ENCODE measurements around the gene GABARAP.

GABARAP gene

DNA sequence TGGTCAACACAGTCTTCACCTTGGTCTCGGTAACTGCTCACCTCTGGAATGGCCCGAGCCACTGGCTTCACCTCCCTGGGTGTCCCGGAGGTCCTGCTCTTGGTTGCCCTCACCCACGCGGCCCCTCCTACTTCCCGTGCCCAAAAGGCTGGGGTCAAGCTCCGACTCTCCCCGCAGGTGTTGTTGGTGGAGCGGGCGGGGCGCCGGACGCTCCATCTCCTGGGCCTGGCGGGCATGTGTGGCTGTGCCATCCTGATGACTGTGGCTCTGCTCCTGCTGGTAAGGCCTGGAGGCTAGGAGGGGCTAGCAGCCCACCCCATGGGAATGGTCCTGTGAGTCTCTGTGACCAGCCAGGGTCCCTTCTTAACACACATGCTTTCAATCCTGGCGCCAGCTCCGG is 42.7 kb upstream of the GABARAP start:
- H2BK120ac ChIP-seq (ENCODE audit: low read depth, low read length) = no peak overlapping the region
- no peak overlapping the region for H2BK15ac ChIP-seq (replicated peaks; ENCODE audit: low read depth)
- H3K9ac ChIP-seq (ENCODE audit: low read length) = no peak overlapping the region
- no peak overlapping the region for H3K4ac ChIP-seq (ENCODE audit: low read depth, low read length)
- H3K79me2 ChIP-seq (ENCODE audit: control insufficient read depth, insufficient read depth, low read length) = no peaks in the 10 kb centered on the region
- no peak overlapping the region for H4K8ac ChIP-seq (ENCODE audit: low read depth, low read length)
- no peak overlapping the region for H3K27ac ChIP-seq (ENCODE audit: low read depth, low read length)
- no peaks in the 10 kb centered on the region for H3K27me3 ChIP-seq (ENCODE audit: insufficient read depth, low read length, poor library complexity)
- WGBS (ENCODE audit: extremely low coverage, insufficient coverage, low lambda C conversion rate) = no CpG with 5 or more reads among the region's 16 CpGs
- H3K56ac ChIP-seq (ENCODE audit: low read length) = no peak overlapping the region
- DNase-seq = no peak
- H4K5ac ChIP-seq (ENCODE audit: low read length) = no peak overlapping the region
- no peaks in the 10 kb centered on the region for H3K4me1 ChIP-seq (ENCODE audit: control insufficient read depth, low read depth, low read length)
- no peak overlapping the region for H3K18ac ChIP-seq (ENCODE audit: low read length)
- no peak overlapping the region for H3K4me2 ChIP-seq (ENCODE audit: low read length)
- no peak overlapping the region for H2BK5ac ChIP-seq (ENCODE audit: low read length)
- no peaks in the 10 kb centered on the region for H3K36me3 ChIP-seq (ENCODE audit: control insufficient read depth, insufficient read depth, low read length)
- H3K23ac ChIP-seq (ENCODE audit: low read length) = no peak overlapping the region
- H2AK5ac ChIP-seq (ENCODE audit: low read length) = no peak overlapping the region
- H3K4me3 ChIP-seq (ENCODE audit: low read length) = no peak overlapping the region
- H3K79me1 ChIP-seq (ENCODE audit: low read length) = no peaks in the 10 kb centered on the region

DNA sequence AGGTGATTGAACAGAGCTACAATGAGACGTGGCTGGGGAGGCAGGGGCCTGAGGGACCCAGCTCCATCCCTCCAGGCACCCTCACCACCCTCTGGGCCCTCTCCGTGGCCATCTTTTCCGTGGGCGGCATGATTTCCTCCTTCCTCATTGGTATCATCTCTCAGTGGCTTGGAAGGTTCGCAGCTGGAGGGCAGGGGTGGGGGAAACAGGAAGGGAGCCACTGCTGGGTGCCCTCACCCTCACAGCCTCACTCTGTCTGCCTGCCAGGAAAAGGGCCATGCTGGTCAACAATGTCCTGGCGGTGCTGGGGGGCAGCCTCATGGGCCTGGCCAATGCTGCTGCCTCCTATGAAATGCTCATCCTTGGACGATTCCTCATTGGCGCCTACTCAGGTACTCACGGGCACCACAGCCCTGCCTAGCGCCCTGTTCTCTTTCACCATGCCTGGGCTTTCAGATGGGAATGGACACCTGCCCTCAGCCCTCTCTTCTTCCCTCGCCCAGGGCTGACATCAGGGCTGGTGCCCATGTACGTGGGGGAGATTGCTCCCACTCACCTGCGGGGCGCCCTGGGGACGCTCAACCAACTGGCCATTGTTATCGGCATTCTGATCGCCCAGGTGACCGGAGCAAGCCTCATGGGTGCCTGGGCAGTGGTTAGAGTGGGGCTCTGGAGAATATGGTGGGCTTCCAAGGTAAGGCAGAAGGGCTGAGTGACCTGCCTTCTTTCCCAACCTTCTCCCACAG is 41.4 kb upstream of the GABARAP start:
- no peak overlapping the region for H3K18ac ChIP-seq (ENCODE audit: low read length)
- no peak overlapping the region for H3K56ac ChIP-seq (ENCODE audit: low read length)
- H3K4me3 ChIP-seq (ENCODE audit: low read length) = no peak overlapping the region
- no peak overlapping the region for H2BK120ac ChIP-seq (ENCODE audit: low read depth, low read length)
- no peak overlapping the region for H2BK15ac ChIP-seq (replicated peaks; ENCODE audit: low read depth)
- no peak overlapping the region for H2AK5ac ChIP-seq (ENCODE audit: low read length)
- no peak overlapping the region for H4K5ac ChIP-seq (ENCODE audit: low read length)
- no peak overlapping the region for H3K4ac ChIP-seq (ENCODE audit: low read depth, low read length)
- no peaks in the 10 kb centered on the region for H3K4me1 ChIP-seq (ENCODE audit: control insufficient read depth, low read depth, low read length)
- no peak for DNase-seq
- no peak overlapping the region for H3K23ac ChIP-seq (ENCODE audit: low read length)
- WGBS (ENCODE audit: extremely low coverage, insufficient coverage, low lambda C conversion rate) = no CpG with 5 or more reads among the region's 18 CpGs
- no peak overlapping the region for H3K27ac ChIP-seq (ENCODE audit: low read depth, low read length)
- no peak overlapping the region for H4K8ac ChIP-seq (ENCODE audit: low read depth, low read length)
- no peaks in the 10 kb centered on the region for H3K27me3 ChIP-seq (ENCODE audit: insufficient read depth, low read length, poor library complexity)
- H3K4me2 ChIP-seq (ENCODE audit: low read length) = no peak overlapping the region
- H3K79me1 ChIP-seq (ENCODE audit: low read length) = no peaks in the 10 kb centered on the region
- H3K79me2 ChIP-seq (ENCODE audit: control insufficient read depth, insufficient read depth, low read length) = no peaks in the 10 kb centered on the region
- H3K36me3 ChIP-seq (ENCODE audit: control insufficient read depth, insufficient read depth, low read length) = no peaks in the 10 kb centered on the region
- H3K9ac ChIP-seq (ENCODE audit: low read length) = no peak overlapping the region
- no peak overlapping the region for H2BK5ac ChIP-seq (ENCODE audit: low read length)

DNA sequence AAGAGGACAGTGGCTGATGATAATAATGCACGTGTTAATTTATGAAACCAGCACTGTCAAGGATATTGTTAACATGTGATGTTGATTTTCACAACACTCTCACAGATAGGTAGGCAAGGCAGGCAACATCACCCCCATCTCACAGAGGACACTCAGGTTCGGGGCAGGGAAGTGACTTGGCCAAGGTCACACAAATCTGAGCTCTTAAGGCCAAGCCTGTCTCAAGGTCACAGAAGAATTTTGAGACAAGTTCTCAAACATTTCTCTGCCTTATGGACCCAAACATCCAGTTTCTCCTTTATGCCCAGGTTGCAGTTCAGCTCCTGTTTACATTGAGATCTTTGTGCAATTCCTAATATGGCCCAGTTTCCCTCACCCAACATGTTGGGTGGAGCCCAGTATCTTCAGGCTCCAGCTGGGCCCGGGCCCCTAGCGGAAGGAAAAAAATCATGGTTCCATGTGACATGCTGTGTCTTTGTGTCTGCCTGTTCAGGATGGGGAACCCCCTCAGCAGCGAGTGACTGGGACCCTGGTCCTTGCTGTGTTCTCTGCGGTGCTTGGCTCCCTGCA is 40.6 kb upstream of the GABARAP start:
- no CpG with 5 or more reads among the region's 6 CpGs for WGBS (ENCODE audit: extremely low coverage, insufficient coverage, low lambda C conversion rate)
- no peaks in the 10 kb centered on the region for H3K27me3 ChIP-seq (ENCODE audit: insufficient read depth, low read length, poor library complexity)
- H2BK5ac ChIP-seq (ENCODE audit: low read length) = no peak overlapping the region

DNA sequence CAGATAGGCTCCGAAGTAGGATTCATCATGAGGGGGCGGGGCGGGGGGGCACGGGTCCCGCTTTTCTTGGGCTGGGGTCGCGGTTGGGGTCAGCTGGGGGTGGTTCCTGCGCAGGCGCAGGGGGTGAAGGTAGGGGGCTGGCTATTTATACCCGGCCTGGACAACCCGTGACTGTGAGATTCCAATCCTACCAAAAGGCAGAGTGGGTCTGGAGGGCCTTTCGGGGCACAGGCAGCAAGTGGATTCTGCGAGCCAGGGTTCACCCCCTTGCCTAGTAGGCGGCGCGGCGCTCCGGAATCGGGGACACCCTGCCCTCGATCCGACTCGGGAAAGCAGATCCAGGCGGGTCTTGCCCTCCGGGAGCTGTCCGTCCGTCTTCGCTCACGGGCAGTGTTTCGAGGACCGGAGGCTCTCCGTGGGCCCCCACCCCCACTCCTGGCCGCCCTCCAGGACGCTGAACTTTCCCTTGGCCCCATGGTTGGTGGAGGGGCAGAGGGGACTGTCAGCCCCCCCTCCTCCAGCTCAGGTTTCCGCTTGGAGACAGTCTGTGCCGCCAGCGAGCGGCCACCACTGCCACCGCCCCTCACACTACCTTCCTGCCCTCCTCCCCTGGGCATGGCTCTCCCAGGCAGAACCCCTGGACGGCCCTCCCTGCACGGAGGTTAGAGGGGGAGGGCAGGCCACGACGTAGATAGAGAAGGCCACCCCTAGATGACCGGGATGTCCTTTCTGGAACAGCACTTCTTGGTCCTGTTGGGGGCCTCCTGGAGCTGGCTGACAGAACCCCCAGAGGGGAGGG is 39.9 kb upstream of the GABARAP start:
- Histone ChIP-seq H3K9ac (ENCODE audit: low read length) (peak overlapping the region; percentile 61), H3K4me2 (ENCODE audit: low read length) (peak overlapping the region; percentile 70), H3K4me3 (ENCODE audit: low read length) (peak overlapping the region; percentile 46), H3K18ac (ENCODE audit: low read length) (no peak overlapping the region), H2BK120ac (ENCODE audit: low read depth, low read length) (no peak overlapping the region), H2BK5ac (ENCODE audit: low read length) (no peak overlapping the region), H3K79me1 (ENCODE audit: low read length) (no peaks in the 10 kb centered on the region), H3K27me3 (ENCODE audit: insufficient read depth, low read length, poor library complexity) (no peaks in the 10 kb centered on the region), H3K56ac (ENCODE audit: low read length) (peak overlapping the region; percentile 67), H2BK15ac (replicated peaks; ENCODE audit: low read depth) (no peak overlapping the region), H4K8ac (ENCODE audit: low read depth, low read length) (no peak overlapping the region), H3K27ac (ENCODE audit: low read depth, low read length) (no peak overlapping the region), H2AK5ac (ENCODE audit: low read length) (no peak overlapping the region), H4K5ac (ENCODE audit: low read length) (no peak overlapping the region), H3K36me3 (ENCODE audit: control insufficient read depth, insufficient read depth, low read length) (no peaks in the 10 kb centered on the region), H3K79me2 (ENCODE audit: control insufficient read depth, insufficient read depth, low read length) (no peaks in the 10 kb centered on the region), H3K23ac (ENCODE audit: low read length) (no peak overlapping the region), H3K4ac (ENCODE audit: low read depth, low read length) (no peak overlapping the region), H3K4me1 (ENCODE audit: control insufficient read depth, low read depth, low read length) (no peaks in the 10 kb centered on the region)
- no peak for DNase-seq
- no CpG with 5 or more reads among the region's 43 CpGs for whole genome bisulfite sequencing (ENCODE audit: extremely low coverage, insufficient coverage, low lambda C conversion rate)

More for the DNA sequence above, 40.6 kb upstream of the GABARAP start:
- Histone ChIP-seq H3K9ac (ENCODE audit: low read length) (no peak overlapping the region), H3K4ac (ENCODE audit: low read depth, low read length) (no peak overlapping the region), H3K4me1 (ENCODE audit: control insufficient read depth, low read depth, low read length) (no peaks in the 10 kb centered on the region), H2AK5ac (ENCODE audit: low read length) (no peak overlapping the region), H3K79me1 (ENCODE audit: low read length) (no peaks in the 10 kb centered on the region), H3K23ac (ENCODE audit: low read length) (no peak overlapping the region), H3K18ac (ENCODE audit: low read length) (no peak overlapping the region), H3K4me3 (ENCODE audit: low read length) (no peak overlapping the region), H4K8ac (ENCODE audit: low read depth, low read length) (no peak overlapping the region), H2BK120ac (ENCODE audit: low read depth, low read length) (no peak overlapping the region), H3K56ac (ENCODE audit: low read length) (peak overlapping the region; percentile 56), H3K4me2 (ENCODE audit: low read length) (no peak overlapping the region), H3K27ac (ENCODE audit: low read depth, low read length) (no peak overlapping the region), H2BK15ac (replicated peaks; ENCODE audit: low read depth) (no peak overlapping the region), H3K36me3 (ENCODE audit: control insufficient read depth, insufficient read depth, low read length) (no peaks in the 10 kb centered on the region), H3K79me2 (ENCODE audit: control insufficient read depth, insufficient read depth, low read length) (no peaks in the 10 kb centered on the region), H4K5ac (ENCODE audit: low read length) (no peak overlapping the region)
- no peak for DNase-seq

DNA sequence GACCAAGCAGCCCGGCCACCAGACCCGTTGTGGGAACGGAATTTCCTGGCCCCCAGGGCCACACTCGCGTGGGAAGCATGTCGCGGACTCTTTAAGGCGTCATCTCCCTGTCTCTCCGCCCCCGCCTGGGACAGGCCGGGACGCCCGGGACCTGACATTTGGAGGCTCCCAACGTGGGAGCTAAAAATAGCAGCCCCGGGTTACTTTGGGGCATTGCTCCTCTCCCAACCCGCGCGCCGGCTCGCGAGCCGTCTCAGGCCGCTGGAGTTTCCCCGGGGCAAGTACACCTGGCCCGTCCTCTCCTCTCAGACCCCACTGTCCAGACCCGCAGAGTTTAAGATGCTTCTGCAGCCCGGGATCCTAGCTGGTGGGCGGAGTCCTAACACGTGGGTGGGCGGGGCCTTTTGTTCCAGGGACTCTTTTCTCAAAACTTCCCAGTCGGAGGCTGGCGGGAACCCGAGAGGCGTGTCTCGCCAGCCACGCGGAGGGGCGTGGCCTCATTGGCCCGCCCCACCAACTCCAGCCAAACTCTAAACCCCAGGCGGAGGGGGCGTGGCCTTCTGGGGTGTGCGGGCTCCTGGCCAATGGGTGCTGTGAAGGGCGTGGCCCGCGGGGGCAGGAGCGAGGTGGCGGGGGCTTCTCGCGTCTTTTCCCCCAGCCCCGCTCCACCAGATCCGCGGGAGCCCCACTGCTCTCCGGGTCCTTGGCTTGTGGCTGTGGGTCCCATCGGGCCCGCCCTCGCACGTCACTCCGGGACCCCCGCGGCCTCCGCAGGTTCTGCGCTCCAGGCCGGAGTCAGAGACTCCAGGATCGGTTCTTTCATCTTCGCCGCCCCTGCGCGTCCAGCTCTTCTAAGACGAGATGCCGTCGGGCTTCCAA is 39.1 kb upstream of the GABARAP start, which contains the start of gene SLC2A4:
SLC2A4 (plus strand) TSS at position 645 of the 879 bp plus-strand sequence; CDS start at position 862, 217 bp downstream.
- Histone ChIP-seq H3K36me3 (ENCODE audit: control insufficient read depth, insufficient read depth, low read length) (no peaks in the 10 kb centered on the region), H3K4me1 (ENCODE audit: control insufficient read depth, low read depth, low read length) (no peaks in the 10 kb centered on the region), H3K27me3 (ENCODE audit: insufficient read depth, low read length, poor library complexity) (no peaks in the 10 kb centered on the region), H3K18ac (ENCODE audit: low read length) (no peak within 1 kb of the TSS), H3K9ac (ENCODE audit: low read length) (peak within 1 kb of the TSS; percentile 61), H3K4ac (ENCODE audit: low read depth, low read length) (no peak within 1 kb of the TSS), H3K27ac (ENCODE audit: low read depth, low read length) (no peak within 1 kb of the TSS), H2BK5ac (ENCODE audit: low read length) (no peak within 1 kb of the TSS), H3K79me2 (ENCODE audit: control insufficient read depth, insufficient read depth, low read length) (no peaks in the 10 kb centered on the region), H2BK15ac (replicated peaks; ENCODE audit: low read depth) (no peak within 1 kb of the TSS), H4K5ac (ENCODE audit: low read length) (no peak within 1 kb of the TSS), H3K56ac (ENCODE audit: low read length) (peak within 1 kb of the TSS; percentile 67), H2BK120ac (ENCODE audit: low read depth, low read length) (no peak within 1 kb of the TSS), H2AK5ac (ENCODE audit: low read length) (no peak within 1 kb of the TSS), H3K23ac (ENCODE audit: low read length) (no peak within 1 kb of the TSS), H4K8ac (ENCODE audit: low read depth, low read length) (no peak within 1 kb of the TSS), H3K4me3 (ENCODE audit: low read length) (peak within 1 kb of the TSS; percentile 46), H3K79me1 (ENCODE audit: low read length) (no peaks in the 10 kb centered on the region), H3K4me2 (ENCODE audit: low read length) (peak within 1 kb of the TSS; percentile 70)
- DNase-seq = peak; percentile 99
- WGBS (ENCODE audit: extremely low coverage, insufficient coverage, low lambda C conversion rate) = no CpG with 5 or more reads among the region's 71 CpGs
